ENCODE results near the gene PRSS27. TPM values are rescaled to one million over a fixed set of nuclear protein-coding genes. Genes with fewer than 3 reads are reported as not detected.

The PRSS27 gene
- total RNA-seq, 4 donors from 2014 or later: 0.49 to 0.55 TPM; not detected in 2

- DNase-seq (no peak), ATAC-seq (no peak)
- intact Hi-C loops (cut with DNase I; ENCODE audit: low total_unique reads) (no loop called here), in situ Hi-C loops (cut with MboI; ENCODE audit: low sequenced_read_pairs in 4 of 4) (no loop called here)
- Histone ChIP-seq H3K4me1 (no peaks in the 10 kb centered on the region), H3K4me3 (no peak overlapping the region), H3K9me3 (no peaks in the 10 kb centered on the region), H3K27me3 (no peaks in the 10 kb centered on the region), H3K36me3 (no peaks in the 10 kb centered on the region), H3K27ac (no peak overlapping the region)
- TF ChIP-seq CTCF (IDR thresholded peaks at IDR 0.05 in 4 of 5, conservative IDR thresholded peaks at IDR 0.05 in 1 of 5): no peak
- TF ChIP-seq POLR2A (IDR thresholded peaks at IDR 0.05): no peak
Observed at GRCh38 chr16:2741168-2741567, 21.1 kb upstream of the PRSS27 start.

GRCh38 chr16:2740476-2740875, 20.5 kb upstream of the PRSS27 start:
- H3K4me3 ChIP-seq: no peak overlapping the region
- TF ChIP-seq CTCF (IDR thresholded peaks at IDR 0.05 in 4 of 5, conservative IDR thresholded peaks at IDR 0.05 in 1 of 5): no peak
- TF ChIP-seq POLR2A (IDR thresholded peaks at IDR 0.05): no peak
- no peaks in the 10 kb centered on the region for H3K36me3 ChIP-seq
- intact Hi-C loops (cut with DNase I; ENCODE audit: low total_unique reads) (no loop called here), in situ Hi-C loops (cut with MboI; ENCODE audit: low sequenced_read_pairs in 4 of 4) (no loop called here)
- H3K4me1 ChIP-seq: no peaks in the 10 kb centered on the region
- no peak for DNase-seq
- no peaks in the 10 kb centered on the region for H3K9me3 ChIP-seq
- H3K27ac ChIP-seq: no peak overlapping the region
- no peak for ATAC-seq
- H3K27me3 ChIP-seq: no peaks in the 10 kb centered on the region

- TF ChIP-seq POLR2A (IDR thresholded peaks at IDR 0.05): no peak
- no peak for TF ChIP-seq CTCF (IDR thresholded peaks at IDR 0.05 in 4 of 5, conservative IDR thresholded peaks at IDR 0.05 in 1 of 5)
- Histone ChIP-seq H3K27me3 (peaks cover 0 to 3% (median 0%) of the 10 kb centered on the region in 3 donors), H3K9me3 (no peaks in the 10 kb centered on the region), H3K4me3 (no peak overlapping the region), H3K27ac (no peak overlapping the region), H3K4me1 (no peaks in the 10 kb centered on the region), H3K36me3 (no peaks in the 10 kb centered on the region)
- DNase-seq (no peak), ATAC-seq (no peak)
- intact Hi-C loops (cut with DNase I; ENCODE audit: low total_unique reads) (loop anchor here (10.0 kb wide), 1 partner anchor 1985 kb away; no protein-coding TSS in a partner anchor), in situ Hi-C loops (cut with MboI; ENCODE audit: low sequenced_read_pairs in 4 of 4) (no loop called here)
Observed at GRCh38 chr16:2739625-2740430, 19.8 kb upstream of the PRSS27 start.

GRCh38 chr16:2738615-2739014, 18.6 kb upstream of the PRSS27 start:
- intact Hi-C loops (cut with DNase I; ENCODE audit: low total_unique reads): loop anchor here (10.0 kb wide), 1 partner anchor 1986 kb away; no protein-coding TSS in a partner anchor
- Histone ChIP-seq H3K9me3 (no peaks in the 10 kb centered on the region), H3K4me1 (no peaks in the 10 kb centered on the region), H3K4me3 (no peak overlapping the region), H3K36me3 (no peaks in the 10 kb centered on the region), H3K27ac (no peak overlapping the region), H3K27me3 (peaks cover 0 to 3% (median 0%) of the 10 kb centered on the region in 3 donors)
- no peak for ATAC-seq
- no peak for TF ChIP-seq POLR2A (IDR thresholded peaks at IDR 0.05)
- no peak for TF ChIP-seq CTCF (IDR thresholded peaks at IDR 0.05 in 4 of 5, conservative IDR thresholded peaks at IDR 0.05 in 1 of 5)
- in situ Hi-C loops (cut with MboI; ENCODE audit: low sequenced_read_pairs in 4 of 4): no loop called here
- DNase-seq: no peak
